HG03521 (cell line): Measurements from ENCODE around the gene KCNJ10.

Experiments
- ATAC-seq: cut with Tn5 transposase; IDR thresholded peaks from one replicate; pipeline ENCODE4 v1.9.1; 2021; ENCODE audit warnings: mild to moderate bottlenecking, moderate library complexity; ENCODE audit not compliant: unreplicated experiment

The KCNJ10 gene

GRCh38 chr1:159970932-159971342 lies 99.0 kb downstream of the KCNJ10 start:
- no peak for ATAC-seq

DNA sequence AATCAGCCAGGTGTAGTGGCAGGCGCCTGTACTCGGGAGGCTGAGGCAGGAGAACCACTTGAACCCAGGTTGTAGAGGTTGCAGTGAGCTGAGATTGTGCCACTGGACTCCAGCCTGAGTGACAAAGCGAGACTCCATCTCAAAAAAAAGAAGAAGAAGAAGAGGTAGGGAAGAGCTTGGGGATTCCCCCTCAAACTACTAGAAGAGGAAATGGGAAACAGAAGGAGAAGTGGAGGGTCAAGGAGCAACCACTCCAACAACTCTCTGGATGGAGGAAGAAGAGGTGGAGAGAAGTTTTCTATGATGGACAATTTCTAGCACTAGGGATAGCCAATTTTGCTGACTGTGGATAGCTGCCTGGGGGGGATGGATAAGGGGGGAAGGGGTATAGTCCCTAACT lies 101.1 kb downstream of the KCNJ10 start:
- ATAC-seq: no peak

- no peak for ATAC-seq
Observed at GRCh38 chr1:159965263-159965662, 104.7 kb downstream of the KCNJ10 start.

DNA sequence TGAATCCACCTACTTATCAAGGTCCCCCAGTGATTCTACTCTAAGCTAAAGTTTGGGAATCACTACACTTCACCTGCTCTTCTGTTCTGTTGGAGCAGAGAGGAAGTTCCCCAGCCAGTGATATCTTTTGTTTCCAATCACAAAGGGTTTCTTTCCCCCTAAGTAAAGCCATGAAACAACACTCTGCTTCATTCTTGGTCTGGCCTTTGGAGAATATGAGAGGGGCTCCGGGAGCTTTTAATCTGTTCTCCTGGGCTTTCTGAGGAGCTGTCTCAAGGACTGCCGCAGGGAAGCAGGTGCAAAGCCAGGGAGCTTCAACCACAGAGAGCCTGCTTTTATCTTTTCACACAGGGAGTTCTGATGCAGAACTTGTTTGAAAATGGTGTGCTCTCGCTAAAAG lies 105.8 kb downstream of the KCNJ10 start:
- ATAC-seq: no peak

DNA sequence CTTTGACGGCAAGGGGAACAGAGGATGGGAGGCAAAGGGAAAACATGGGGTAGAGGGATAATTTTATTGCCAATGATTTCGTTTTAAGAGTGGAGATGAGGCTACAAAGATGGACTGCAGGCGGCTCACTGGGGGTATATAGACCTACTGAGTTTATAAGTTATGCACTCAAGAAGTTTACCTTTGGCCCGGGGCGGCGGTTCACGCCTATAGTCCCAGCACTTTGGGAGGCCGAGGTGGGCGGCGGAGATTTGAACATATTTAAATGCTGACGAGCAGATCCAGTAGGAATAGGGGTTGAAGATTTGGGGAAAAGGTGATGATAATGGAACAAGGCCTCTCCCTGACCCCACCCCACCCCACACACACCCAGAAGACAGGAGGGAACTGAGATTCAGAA lies 107.8 kb downstream of the KCNJ10 start:
- ATAC-seq: no peak

- ATAC-seq: no peak
Observed at GRCh38 chr1:159961636-159962035, 108.3 kb downstream of the KCNJ10 start.

- no peak for ATAC-seq
Observed at GRCh38 chr1:159960721-159961381, 109.1 kb downstream of the KCNJ10 start.

- ATAC-seq: no peak
Observed at GRCh38 chr1:159959451-159959850, 110.5 kb downstream of the KCNJ10 start.

GRCh38 chr1:159958719-159959380 lies 111.1 kb downstream of the KCNJ10 start:
- ATAC-seq: no peak

DNA sequence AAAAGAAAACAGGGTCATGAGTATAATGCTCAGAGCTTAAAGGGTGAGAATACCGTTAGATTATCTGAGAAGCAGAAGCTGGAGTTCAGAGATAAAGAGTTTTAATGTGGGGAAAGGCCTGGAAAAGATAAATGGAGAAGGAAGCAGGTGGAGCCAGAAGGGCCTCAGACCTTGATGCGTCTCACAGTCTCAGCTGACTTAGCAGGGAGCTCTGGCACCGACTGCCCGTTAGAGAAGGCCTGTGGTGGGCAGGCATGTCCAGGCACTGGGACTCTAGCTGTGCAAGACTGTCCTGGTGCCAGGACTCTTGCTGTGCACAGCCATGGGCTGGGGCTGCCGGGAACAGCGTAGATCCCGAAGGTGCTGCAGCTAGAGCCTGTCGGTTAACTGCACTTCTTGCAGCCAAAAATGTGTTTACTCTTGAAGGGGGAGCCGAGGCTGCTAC lies 112.1 kb downstream of the KCNJ10 start:
- ATAC-seq: no peak

GRCh38 chr1:159955456-159955855 lies 114.5 kb downstream of the KCNJ10 start:
- ATAC-seq: no peak

GRCh38 chr1:159953536-159954515 lies 116.1 kb downstream of the KCNJ10 start, which contains the start of gene SLAMF9:
Gene SLAMF9 (minus strand): TSS chr1:159954237. CDS start chr1:159954137, 100 bp downstream.
- ATAC-seq: no peak

DNA sequence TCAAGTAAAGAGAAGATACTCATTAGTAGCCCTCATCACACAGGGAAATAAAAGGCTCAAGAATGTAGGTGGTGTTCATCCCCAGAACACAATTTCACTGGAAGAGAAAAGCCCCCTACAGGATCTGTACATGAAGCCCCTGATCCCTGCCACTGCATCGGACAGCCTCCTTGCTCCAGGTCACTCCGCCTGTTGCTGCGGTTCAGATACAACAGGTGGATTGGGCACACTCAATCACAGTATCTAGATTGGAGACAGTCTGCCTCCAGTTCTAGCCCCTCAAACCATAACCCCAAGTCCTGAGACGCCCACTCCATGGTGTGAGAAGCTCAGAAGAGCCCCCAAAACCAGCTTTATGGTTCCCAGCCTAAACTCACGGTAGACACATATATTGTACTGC lies 117.0 kb downstream of the KCNJ10 start:
- ATAC-seq: no peak

GRCh38 chr1:159951551-159951950 lies 118.4 kb downstream of the KCNJ10 start:
- ATAC-seq: no peak

GRCh38 chr1:159951016-159951415 lies 118.9 kb downstream of the KCNJ10 start:
- no peak for ATAC-seq

DNA sequence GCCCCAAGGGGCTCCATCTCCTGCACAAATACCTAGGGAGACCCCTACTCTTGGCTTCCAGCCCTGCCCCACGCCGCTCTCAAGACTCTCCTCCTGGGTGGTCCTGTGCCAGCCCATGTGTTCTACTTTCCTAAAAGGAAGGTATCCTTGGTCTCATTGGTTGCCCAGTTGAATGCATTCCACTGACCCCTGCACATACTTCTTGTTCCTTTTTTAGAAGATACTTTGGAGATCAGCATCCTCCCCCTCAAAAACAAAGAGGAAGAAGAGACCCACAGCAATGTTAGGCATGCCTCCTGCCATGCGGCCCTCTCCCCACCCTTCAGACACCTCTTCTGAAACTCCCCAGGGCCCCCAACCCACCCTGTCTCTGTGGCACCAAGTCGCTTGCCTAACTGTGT lies 120.0 kb downstream of the KCNJ10 start:
- ATAC-seq: no peak

- no peak for ATAC-seq
Observed at GRCh38 chr1:159949123-159949522, 120.8 kb downstream of the KCNJ10 start.
